Measurements from ENCODE around the gene PYCR2.

- TF ChIP-seq MAFK (IDR thresholded peaks at IDR 0.05; ENCODE audit: low read depth, low read length): no peak
- TF ChIP-seq HDAC2 (IDR thresholded peaks at IDR 0.05; ENCODE audit: borderline replicate concordance in 1 of 2, low read depth in 2 of 2, low read length in 2 of 2): no peak
- no peak for TF ChIP-seq USF2 (IDR thresholded peaks at IDR 0.05; ENCODE audit: low read length)
- TF ChIP-seq RFX5 (IDR thresholded peaks at IDR 0.05; ENCODE audit: borderline replicate concordance, low read depth, low read length): no peak
- TF ChIP-seq JUND (IDR thresholded peaks at IDR 0.05; ENCODE audit: low read length): no peak
- TF ChIP-seq SIN3A (conservative IDR thresholded peaks at IDR 0.05 in 1 of 2, IDR thresholded peaks at IDR 0.05 in 1 of 2; ENCODE audit: low read depth in 1 of 2, low read length in 2 of 2): no peak
- no peak for TF ChIP-seq ZNF274 (IDR thresholded peaks at IDR 0.05; ENCODE audit: borderline replicate concordance, extremely low read depth, low read length)
- no peak for TF ChIP-seq NANOG (IDR thresholded peaks at IDR 0.05; ENCODE audit: insufficient read depth, low read depth, low read length, poor library complexity, severe bottlenecking)
- no peak for TF ChIP-seq POLR2AphosphoS5 (IDR thresholded peaks at IDR 0.05; ENCODE audit: low read depth, low read length)
- no peak for TF ChIP-seq TAF1 (IDR thresholded peaks at IDR 0.05; ENCODE audit: low read depth, low read length)
Measured at GRCh38 chr1:225949041-225949440, 25.0 kb upstream of the PYCR2 start.
